ENCODE results near the gene ZNF17.
"Not testable (repeated sequence)": the region's sequence is repeated elsewhere in the genome, so short reads cannot be mapped to it uniquely, and the experiment has no call there.

ZNF17 gene

GRCh38 chr19:57366776-57367175 lies 44.2 kb upstream of the ZNF17 start:
- Histone ChIP-seq H3K4me3 (ENCODE audit: low read depth, low read length) (no peak overlapping the region), H3K4me1 (peaks cover 6% of the 10 kb centered on the region), H2AFZ (no peak overlapping the region), H3K9ac (no peak overlapping the region), H3K27me3 (ENCODE audit: control insufficient read depth, insufficient read depth, low read length) (no peaks in the 10 kb centered on the region), H3K9me3 (ENCODE audit: control insufficient read depth, low read length) (no peaks in the 10 kb centered on the region), H3K79me2 (peaks cover 10% of the 10 kb centered on the region), H3K36me3 (ENCODE audit: control insufficient read depth, insufficient read depth, low read length) (no peaks in the 10 kb centered on the region), H3K4me2 (ENCODE audit: low read length) (no peak overlapping the region), H3K27ac (no peak overlapping the region)
- TF ChIP-seq CTCF (IDR thresholded peaks at IDR 0.05), result no peak

GRCh38 chr19:57374179-57374578 lies 36.8 kb upstream of the ZNF17 start:
- no peaks in the 10 kb centered on the region for H3K4me1 ChIP-seq
- no peaks in the 10 kb centered on the region for H3K27me3 ChIP-seq (ENCODE audit: control insufficient read depth, insufficient read depth, low read length)
- no peaks in the 10 kb centered on the region for H3K36me3 ChIP-seq (ENCODE audit: control insufficient read depth, insufficient read depth, low read length)
- H3K27ac ChIP-seq, result no peak overlapping the region
- no peak for TF ChIP-seq CTCF (IDR thresholded peaks at IDR 0.05)
- no peak overlapping the region for H3K9ac ChIP-seq
- H3K79me2 ChIP-seq, result peaks cover 14% of the 10 kb centered on the region
- no peak overlapping the region for H2AFZ ChIP-seq
- no peaks in the 10 kb centered on the region for H3K9me3 ChIP-seq (ENCODE audit: control insufficient read depth, low read length)
- no peak overlapping the region for H3K4me3 ChIP-seq (ENCODE audit: low read depth, low read length)
- H3K4me2 ChIP-seq (ENCODE audit: low read length), result no peak overlapping the region

- not testable (repeated sequence) for H2AFZ ChIP-seq; H3K4me3 ChIP-seq (ENCODE audit: low read depth, low read length); H3K4me2 ChIP-seq (ENCODE audit: low read length); H3K4me1 ChIP-seq; H3K9ac ChIP-seq; H3K9me3 ChIP-seq (ENCODE audit: control insufficient read depth, low read length); H3K27me3 ChIP-seq (ENCODE audit: control insufficient read depth, insufficient read depth, low read length); H3K36me3 ChIP-seq (ENCODE audit: control insufficient read depth, insufficient read depth, low read length); H3K27ac ChIP-seq
- H3K79me2 ChIP-seq, result peaks cover 14% of the 10 kb centered on the region
These were observed 36.3 kb upstream of the ZNF17 start for GRCh38 chr19:57374647-57375046.

- no peaks in the 10 kb centered on the region for H3K9me3 ChIP-seq (ENCODE audit: control insufficient read depth, low read length)
- no peak overlapping the region for H3K4me2 ChIP-seq (ENCODE audit: low read length)
- H3K79me2 ChIP-seq, result peaks cover 10% of the 10 kb centered on the region
- H3K36me3 ChIP-seq (ENCODE audit: control insufficient read depth, insufficient read depth, low read length), result no peaks in the 10 kb centered on the region
- H2AFZ ChIP-seq, result no peak overlapping the region
- H3K27me3 ChIP-seq (ENCODE audit: control insufficient read depth, insufficient read depth, low read length), result no peaks in the 10 kb centered on the region
- no peak overlapping the region for H3K27ac ChIP-seq
- no peak overlapping the region for H3K4me3 ChIP-seq (ENCODE audit: low read depth, low read length)
- no peaks in the 10 kb centered on the region for H3K4me1 ChIP-seq
- no peak for TF ChIP-seq CTCF (IDR thresholded peaks at IDR 0.05)
- H3K9ac ChIP-seq, result no peak overlapping the region
These were observed 34.8 kb upstream of the ZNF17 start for GRCh38 chr19:57376151-57376550.

GRCh38 chr19:57377498-57378146 lies 33.3 kb upstream of the ZNF17 start:
- Histone ChIP-seq H3K4me2 (ENCODE audit: low read length) (no peak overlapping the region), H3K79me2 (peaks cover 8% of the 10 kb centered on the region), H3K36me3 (ENCODE audit: control insufficient read depth, insufficient read depth, low read length) (no peaks in the 10 kb centered on the region), H3K27me3 (ENCODE audit: control insufficient read depth, insufficient read depth, low read length) (no peaks in the 10 kb centered on the region), H3K4me1 (no peaks in the 10 kb centered on the region), H2AFZ (no peak overlapping the region), H3K9ac (no peak overlapping the region), H3K9me3 (ENCODE audit: control insufficient read depth, low read length) (no peaks in the 10 kb centered on the region), H3K4me3 (ENCODE audit: low read depth, low read length) (no peak overlapping the region), H3K27ac (no peak overlapping the region)
- TF ChIP-seq CTCF (IDR thresholded peaks at IDR 0.05), result no peak

Data from parathyroid adenoma (tissue), 2 donors.